GM12874 (cell line): ENCODE measurements around the gene PLCH2.

Experiments
- TF ChIP-seq, protein P1 (sequence below): IDR thresholded peaks from 2 replicates; pipeline ENCODE4 v1.5.1; 2011; ENCODE audit warnings: low read depth, mild to moderate bottlenecking, control low read depth, low read length, moderate library complexity; ENCODE audit not compliant: insufficient read depth

PLCH2 gene

DNA sequence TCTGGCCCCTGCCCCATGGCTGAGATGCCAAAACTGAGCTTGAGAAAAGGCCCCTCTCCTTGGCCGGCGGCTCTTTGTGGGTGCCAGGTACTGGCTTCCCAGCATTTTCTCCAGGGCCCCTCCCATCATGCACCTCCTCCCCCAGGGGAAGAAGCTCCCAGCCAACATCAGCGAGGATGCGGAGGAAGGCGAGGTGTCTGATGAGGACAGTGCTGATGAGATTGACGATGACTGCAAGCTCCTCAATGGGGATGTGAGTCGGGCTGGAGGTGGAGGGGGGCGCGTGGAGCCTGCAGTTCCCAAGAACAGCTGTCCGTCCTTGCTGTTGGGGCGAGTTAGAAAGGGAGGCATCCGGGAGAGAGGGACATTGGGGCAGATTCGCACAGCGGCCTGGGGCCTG is 13.5 kb downstream of the PLCH2 start:
- TF ChIP-seq, protein P1, sequence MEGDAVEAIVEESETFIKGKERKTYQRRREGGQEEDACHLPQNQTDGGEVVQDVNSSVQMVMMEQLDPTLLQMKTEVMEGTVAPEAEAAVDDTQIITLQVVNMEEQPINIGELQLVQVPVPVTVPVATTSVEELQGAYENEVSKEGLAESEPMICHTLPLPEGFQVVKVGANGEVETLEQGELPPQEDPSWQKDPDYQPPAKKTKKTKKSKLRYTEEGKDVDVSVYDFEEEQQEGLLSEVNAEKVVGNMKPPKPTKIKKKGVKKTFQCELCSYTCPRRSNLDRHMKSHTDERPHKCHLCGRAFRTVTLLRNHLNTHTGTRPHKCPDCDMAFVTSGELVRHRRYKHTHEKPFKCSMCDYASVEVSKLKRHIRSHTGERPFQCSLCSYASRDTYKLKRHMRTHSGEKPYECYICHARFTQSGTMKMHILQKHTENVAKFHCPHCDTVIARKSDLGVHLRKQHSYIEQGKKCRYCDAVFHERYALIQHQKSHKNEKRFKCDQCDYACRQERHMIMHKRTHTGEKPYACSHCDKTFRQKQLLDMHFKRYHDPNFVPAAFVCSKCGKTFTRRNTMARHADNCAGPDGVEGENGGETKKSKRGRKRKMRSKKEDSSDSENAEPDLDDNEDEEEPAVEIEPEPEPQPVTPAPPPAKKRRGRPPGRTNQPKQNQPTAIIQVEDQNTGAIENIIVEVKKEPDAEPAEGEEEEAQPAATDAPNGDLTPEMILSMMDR: no peak

DNA sequence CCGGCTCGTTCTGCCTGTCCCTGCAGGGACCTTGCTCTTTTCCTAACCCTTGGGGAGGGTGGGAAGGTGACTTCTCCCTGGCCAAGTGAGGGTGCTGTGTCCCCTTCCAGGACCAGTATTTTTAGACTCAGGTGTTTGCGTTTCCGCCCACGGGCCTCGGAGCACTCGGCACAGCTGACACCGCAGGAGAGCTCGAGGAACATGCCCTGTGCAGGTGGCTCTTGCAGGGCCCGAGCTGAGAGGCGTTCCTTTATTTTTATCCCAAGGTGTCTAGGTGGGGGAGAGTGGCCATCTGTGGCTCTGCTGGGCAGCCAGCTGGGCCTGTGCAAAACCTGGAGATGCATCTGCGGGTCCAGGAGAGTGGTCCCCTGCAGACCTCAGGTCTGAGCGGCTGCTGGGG is 16.0 kb downstream of the PLCH2 start:
- TF ChIP-seq, protein P1: no peak

DNA sequence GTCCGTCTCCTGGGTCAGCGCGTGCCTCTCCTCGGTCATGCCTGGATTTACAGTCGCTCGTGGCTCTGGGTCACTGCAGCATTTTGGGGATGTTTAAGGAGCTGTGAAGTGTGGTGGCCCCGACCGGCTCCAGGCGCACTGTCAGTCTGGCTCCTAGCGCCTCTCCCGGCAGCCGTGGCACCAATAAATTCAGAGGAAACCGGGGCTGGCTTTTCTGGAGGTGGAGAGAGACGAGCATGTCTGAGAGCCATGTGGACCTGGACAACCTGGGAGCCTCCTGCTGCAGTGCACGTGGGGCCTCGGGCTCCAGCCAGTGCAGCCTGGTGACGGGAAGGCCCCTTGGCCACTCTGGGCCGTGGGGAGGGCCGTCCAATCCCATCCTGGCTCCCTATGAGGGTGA is 17.1 kb downstream of the PLCH2 start:
- TF ChIP-seq, protein P1: no peak

DNA sequence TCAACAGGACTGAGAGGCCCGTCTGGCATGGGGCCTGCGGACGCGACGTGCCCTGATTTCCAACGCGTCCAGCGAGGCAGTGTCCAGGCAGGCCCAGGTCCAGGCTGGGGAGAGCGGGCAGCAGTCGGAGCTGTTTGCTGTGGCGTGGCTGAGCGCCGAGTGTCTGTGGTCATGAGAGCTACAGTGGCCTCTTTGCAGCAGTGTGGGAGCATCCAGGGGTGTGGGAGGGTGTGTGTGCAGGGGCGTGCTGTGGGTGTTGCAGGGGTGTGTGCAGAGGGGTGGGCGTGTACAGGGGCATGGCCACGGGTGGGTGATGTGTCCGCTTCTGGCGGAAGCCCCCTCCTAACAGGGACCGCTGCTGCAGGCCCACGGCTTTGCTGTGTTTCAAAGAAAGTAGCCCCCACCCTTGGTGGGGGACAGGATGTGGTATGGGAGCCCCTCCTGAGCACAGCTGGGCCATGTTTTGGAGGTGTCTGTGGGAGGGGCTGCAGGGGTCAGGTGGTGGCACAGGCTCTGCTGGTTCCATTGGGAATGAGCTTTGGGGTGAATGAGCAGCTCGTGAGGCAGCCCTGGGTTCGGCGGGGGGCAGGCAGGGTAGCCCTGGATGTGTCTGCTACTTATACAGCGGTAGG is 17.7 kb downstream of the PLCH2 start:
- TF ChIP-seq, protein P1: no peak

DNA sequence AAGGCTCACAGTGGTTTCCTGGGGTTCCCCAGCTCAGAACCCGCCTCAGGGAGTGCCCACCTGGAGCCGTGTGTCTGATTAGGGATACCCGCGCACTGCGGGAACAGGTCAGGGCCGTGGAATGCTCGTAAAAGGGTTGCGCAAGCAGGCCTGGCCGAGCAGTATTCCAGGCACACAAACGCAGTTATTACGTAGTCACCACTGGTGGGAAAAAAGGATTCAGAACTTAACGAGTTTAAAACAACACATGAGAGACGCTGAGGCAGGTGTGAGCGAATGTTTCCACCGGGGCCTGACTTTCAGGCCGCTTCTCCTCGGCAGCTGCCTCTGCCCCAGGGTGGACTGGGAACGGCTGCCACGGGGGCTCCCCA is 18.2 kb downstream of the PLCH2 start:
- TF ChIP-seq, protein P1: no peak

DNA sequence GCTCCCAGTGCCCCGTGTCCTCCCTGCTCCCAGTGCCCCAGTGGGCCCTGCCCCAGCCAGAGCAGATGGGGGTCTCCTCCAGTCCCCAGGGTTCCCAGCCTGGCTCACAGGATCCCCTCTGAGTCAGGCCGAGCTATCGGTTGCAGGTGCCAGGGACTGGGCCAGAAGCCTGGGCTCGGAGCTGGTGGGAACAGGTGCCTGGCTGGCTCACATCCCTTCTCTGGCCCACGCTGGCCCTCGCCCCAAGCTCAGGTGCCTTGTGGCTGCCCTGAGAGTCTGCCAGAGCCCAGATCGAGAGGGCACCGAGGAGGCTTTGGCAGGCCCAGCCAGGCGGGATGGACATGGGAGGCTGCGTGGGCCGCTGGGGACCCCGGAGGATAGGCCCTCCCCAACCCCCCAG is 18.9 kb downstream of the PLCH2 start:
- TF ChIP-seq, protein P1: no peak

DNA sequence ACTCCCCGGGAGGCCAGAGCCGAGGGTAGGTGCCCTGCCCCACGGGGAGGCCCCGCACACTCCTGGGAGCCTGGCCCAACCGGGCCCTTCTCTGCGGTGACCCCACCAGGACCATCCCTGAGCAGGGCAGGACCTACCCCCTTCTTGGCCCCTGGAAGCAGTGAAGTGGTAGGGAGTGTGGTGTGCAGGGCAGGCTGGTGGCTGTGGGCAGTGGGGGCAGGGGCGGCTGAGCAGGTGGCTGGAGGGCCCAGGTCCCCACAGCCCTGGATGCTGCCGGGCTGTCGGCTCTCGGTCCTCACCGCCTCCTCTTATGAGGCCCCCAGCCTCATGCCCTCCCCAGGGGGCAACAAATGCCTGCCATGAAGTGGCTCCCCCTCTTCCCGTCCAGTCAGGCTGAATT is 19.5 kb downstream of the PLCH2 start:
- TF ChIP-seq, protein P1: no peak
